Hepatocyte (in vitro differentiated cells): ENCODE measurements around the gene TMEM255B.

ENCODE experiments used
- CTCF ChIP-seq: fragments of 200-600 bp; sonication (generic); IDR thresholded peaks from 2 replicates; pipeline ENCODE4 v1.5.1; 2016; ENCODE audit warnings: antibody characterized with exemption, mild to moderate bottlenecking; ENCODE audit not compliant: poor library complexity
- EZH2 ChIP-seq: fragments of 200-600 bp; sonication (generic); IDR thresholded peaks from 2 replicates; pipeline ENCODE4 v1.6.1; 2016; ENCODE audit warnings: antibody characterized with exemption, mild to moderate bottlenecking, borderline replicate concordance
- EZH2phosphoT487 ChIP-seq: fragments of 200-600 bp; sonication (generic); IDR thresholded peaks from one replicate; pipeline ENCODE4 v1.6.1; 2018; ENCODE audit warnings: antibody characterized with exemption, mild to moderate bottlenecking, low read depth, moderate library complexity; ENCODE audit not compliant: unreplicated experiment, severe bottlenecking

- no peak for TF ChIP-seq EZH2
- no peak for TF ChIP-seq CTCF
- TF ChIP-seq EZH2phosphoT487 = no peak
These were observed 54.2 kb downstream of the TMEM255B start for GRCh38 chr13:113813070-113813748.
